ENCODE measurements around the gene SCNN1A. TPM values are rescaled to one million over a fixed set of nuclear protein-coding genes. Genes with fewer than 3 reads are reported as not detected.

Gene SCNN1A
- total RNA-seq, result 4.9 TPM

DNA sequence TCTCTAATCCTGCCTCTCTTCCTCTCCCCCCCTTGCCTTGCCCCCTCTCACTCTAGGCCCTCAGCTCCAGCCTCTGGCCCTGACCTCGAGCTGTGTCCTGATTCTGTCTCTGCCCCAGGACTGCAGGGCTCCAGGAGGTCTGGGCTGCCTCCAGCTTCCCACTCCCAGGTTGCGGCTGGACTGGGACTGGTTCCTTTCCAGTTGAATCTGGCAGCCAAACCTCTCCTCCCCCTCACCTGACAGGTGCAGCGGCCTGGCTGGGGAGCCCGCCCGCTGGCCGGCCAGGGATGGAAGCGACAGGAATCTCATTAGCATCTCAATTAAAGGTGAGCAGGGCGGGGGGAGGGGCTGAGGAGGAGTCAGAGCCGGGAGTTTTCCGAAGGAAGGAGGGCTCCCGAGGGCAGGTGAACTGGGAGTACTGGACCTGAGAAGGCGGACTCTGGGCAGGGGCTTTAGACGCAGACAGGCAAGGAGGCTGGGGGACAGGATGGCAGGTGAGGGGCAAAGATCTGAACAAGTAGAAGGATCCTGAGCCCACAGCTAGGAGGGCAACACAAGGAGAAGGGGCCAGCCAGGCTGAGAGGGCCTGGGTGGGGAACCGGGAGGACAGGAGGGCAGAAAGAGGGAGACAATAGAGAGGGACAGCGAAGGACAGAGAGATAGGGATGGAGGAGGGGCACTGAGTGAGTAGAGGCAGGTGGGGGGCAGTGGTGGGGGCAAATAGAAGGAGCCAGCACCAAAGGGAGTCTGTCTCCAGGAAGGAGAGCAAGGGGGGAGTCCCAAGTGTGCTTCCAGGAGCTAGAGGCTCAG, at the start of gene SCNN1A:
Gene SCNN1A, minus strand, starts transcription at position 295 of the 810 bp plus-strand sequence. CDS start 780 bp downstream, outside the sequence.

DNA sequence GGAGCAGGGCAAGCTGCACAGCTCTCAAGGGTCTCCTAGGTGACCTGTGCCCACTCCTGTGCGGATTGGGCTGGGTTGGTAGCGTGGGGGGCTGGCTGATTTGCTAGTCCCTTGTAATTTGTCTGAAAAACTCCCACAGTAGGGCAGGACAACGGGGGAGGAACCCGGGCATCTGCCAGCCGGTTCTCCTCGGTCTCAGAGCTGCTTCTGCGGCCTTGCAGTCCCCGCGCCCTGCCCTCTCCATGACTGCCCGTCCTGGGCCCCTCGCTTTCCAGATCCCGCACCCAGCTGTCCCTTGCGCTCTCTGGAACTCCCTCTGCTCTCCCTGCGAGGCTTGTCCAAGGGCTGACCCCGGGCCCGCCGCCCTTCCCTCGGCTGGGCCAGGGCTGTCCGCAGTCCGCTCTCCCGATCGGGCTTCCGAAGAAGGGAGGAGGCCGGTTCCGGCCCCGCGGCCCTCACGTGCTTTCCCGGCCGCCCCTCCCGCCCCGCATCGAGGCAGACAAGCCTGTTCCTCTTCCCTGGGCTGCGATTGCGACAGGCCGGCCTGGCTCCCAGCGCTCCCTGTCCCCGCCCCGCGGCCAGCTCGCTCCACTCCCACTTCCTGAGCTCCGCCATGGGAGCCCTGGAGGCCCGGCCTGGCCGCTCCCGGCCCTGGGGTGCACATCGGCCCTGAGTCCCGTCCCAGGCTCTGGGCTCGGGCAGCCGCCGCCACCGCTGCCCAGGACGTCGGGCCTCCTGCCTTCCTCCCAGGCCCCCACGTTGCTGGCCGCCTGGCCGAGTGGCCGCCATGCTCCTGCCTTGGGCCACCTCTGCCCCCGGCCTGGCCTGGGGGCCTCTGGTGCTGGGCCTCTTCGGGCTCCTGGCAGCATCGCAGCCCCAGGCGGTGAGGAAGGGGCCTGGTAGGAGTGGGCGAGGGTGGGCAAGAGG, 8.5 kb upstream of the SCNN1A start, which contains the start of gene LTBR:
Gene LTBR, plus strand, starts transcription at position 591 of the 927 bp plus-strand sequence. Its CDS starts 197 bp downstream, at position 788.

GRCh38 chr12:6341417-6342139, 33.8 kb downstream of the SCNN1A start, which contains the start of gene TNFRSF1A:
Gene TNFRSF1A (minus strand): TSS chr12:6342076. CDS start chr12:6341814, 262 bp downstream.

Other genes with a start within 250 kb of the SCNN1A start
- gene CD9, start 175.2 kb downstream of the SCNN1A start, total RNA-seq, result 89.8 TPM
- gene PLEKHG6, start 64.9 kb downstream of the SCNN1A start, total RNA-seq, result 2.0 TPM
- 68.6 TPM for gene TNFRSF1A, start 33.5 kb downstream of the SCNN1A start, total RNA-seq
- gene LTBR, start 8.6 kb upstream of the SCNN1A start, total RNA-seq, result 21.1 TPM
- not detected for gene CD27, start 69.4 kb upstream of the SCNN1A start, total RNA-seq
- 15.7 TPM for gene TAPBPL, start 76.5 kb upstream of the SCNN1A start, total RNA-seq
- 11.9 TPM for gene VAMP1, start 95.1 kb upstream of the SCNN1A start, total RNA-seq
- 35.3 TPM for gene MRPL51, start 117.7 kb upstream of the SCNN1A start, total RNA-seq
- 43.5 TPM for gene NCAPD2, start 118.5 kb upstream of the SCNN1A start, total RNA-seq
- 2,517 TPM for gene GAPDH, start 159.0 kb upstream of the SCNN1A start, total RNA-seq
- gene IFFO1, start 180.5 kb upstream of the SCNN1A start, total RNA-seq, result 17.6 TPM
- gene NOP2, start 192.7 kb upstream of the SCNN1A start, total RNA-seq, result 20.6 TPM
- gene CHD4, start 231.8 kb upstream of the SCNN1A start, total RNA-seq, result 275 TPM